IMR-90 (cell line): ENCODE measurements around the gene PNPLA2.

Experiments
- BHLHE40 ChIP-seq: fragments of 150-350 bp; IDR thresholded peaks from 2 replicates; pipeline ENCODE4 v1.6.1; 2016; ENCODE audit warnings: mild to moderate bottlenecking, low read depth, low read length
- CEBPB ChIP-seq: IDR thresholded peaks from 2 replicates; pipeline ENCODE4 v1.6.1; 2012; ENCODE audit warnings: low read depth, low read length, improper control_type of control experiment
- CHD1 ChIP-seq: IDR thresholded peaks from 2 replicates; pipeline ENCODE4 v1.6.1; 2012; ENCODE audit warnings: low read depth, low read length, improper control_type of control experiment
- CTCF ChIP-seq: conservative IDR thresholded peaks from 2 replicates; pipeline ENCODE4 v1.5.1; 2012; ENCODE audit warnings: mild to moderate bottlenecking, low read depth, low read length, improper control_type of control experiment
- MAFK ChIP-seq: IDR thresholded peaks from 2 replicates; pipeline ENCODE4 v1.6.1; 2012; ENCODE audit warnings: low read depth, low read length, improper control_type of control experiment
- MAZ ChIP-seq: IDR thresholded peaks from 2 replicates; pipeline ENCODE4 v1.6.1; 2012; ENCODE audit warnings: low read depth, mild to moderate bottlenecking, low read length, improper control_type of control experiment, moderate library complexity, borderline replicate concordance
- MXI1 ChIP-seq: IDR thresholded peaks from 2 replicates; pipeline ENCODE4 v1.6.1; 2012; ENCODE audit warnings: low read depth, mild to moderate bottlenecking, low read length, moderate library complexity, borderline replicate concordance
- NFE2L2 ChIP-seq: fragments of 150-350 bp; IDR thresholded peaks from 2 replicates; pipeline ENCODE4 v1.6.1; 2016; ENCODE audit warnings: low read depth, mild to moderate bottlenecking, low read length
- POLR2A ChIP-seq: IDR thresholded peaks from 2 replicates; pipeline ENCODE4 v1.6.1; 2012; ENCODE audit warnings: mild to moderate bottlenecking, low read depth, low read length
- RAD21 ChIP-seq: IDR thresholded peaks from 2 replicates; pipeline ENCODE4 v1.6.1; 2012; ENCODE audit warnings: low read length, improper control_type of control experiment
- RCOR1 ChIP-seq: IDR thresholded peaks from 2 replicates; pipeline ENCODE4 v1.6.1; 2012; ENCODE audit warnings: mild to moderate bottlenecking, low read length, improper control_type of control experiment; ENCODE audit not compliant: insufficient replicate concordance
- RFX5 ChIP-seq: IDR thresholded peaks from 2 replicates; pipeline ENCODE4 v1.8.0; 2012; ENCODE audit warnings: low read depth, mild to moderate bottlenecking, low read length, moderate library complexity
- SMC3 ChIP-seq: fragments of 150-350 bp; IDR thresholded peaks from 2 replicates; pipeline ENCODE4 v1.6.1; 2016; ENCODE audit warnings: low read depth, mild to moderate bottlenecking, antibody characterized with exemption, low read length, moderate library complexity
- USF2 ChIP-seq: fragments of 150-350 bp; IDR thresholded peaks from 2 replicates; pipeline ENCODE4 v1.6.1; 2017; ENCODE audit warnings: mild to moderate bottlenecking, antibody characterized with exemption, low read length, low read depth

GRCh38 chr11:786235-787083, 32.3 kb upstream of the PNPLA2 start:
- TF ChIP-seq RCOR1 (no peak), USF2 (no peak), MAZ (no peak), CTCF (no peak), POLR2A (no peak), RFX5 (no peak), CEBPB (no peak), MAFK (no peak), BHLHE40 (no peak), MXI1 (no peak), NFE2L2 (no peak), SMC3 (no peak), RAD21 (no peak), CHD1 (no peak)
